ENCODE measurements around the gene KIF16B. TPM values are rescaled to one million over a fixed set of nuclear protein-coding genes. Genes with fewer than 3 reads are reported as not detected.

KIF16B gene
- polyA plus RNA-seq, 4 donors: 19.0 to 22.7 (median 21.5) TPM

DNA sequence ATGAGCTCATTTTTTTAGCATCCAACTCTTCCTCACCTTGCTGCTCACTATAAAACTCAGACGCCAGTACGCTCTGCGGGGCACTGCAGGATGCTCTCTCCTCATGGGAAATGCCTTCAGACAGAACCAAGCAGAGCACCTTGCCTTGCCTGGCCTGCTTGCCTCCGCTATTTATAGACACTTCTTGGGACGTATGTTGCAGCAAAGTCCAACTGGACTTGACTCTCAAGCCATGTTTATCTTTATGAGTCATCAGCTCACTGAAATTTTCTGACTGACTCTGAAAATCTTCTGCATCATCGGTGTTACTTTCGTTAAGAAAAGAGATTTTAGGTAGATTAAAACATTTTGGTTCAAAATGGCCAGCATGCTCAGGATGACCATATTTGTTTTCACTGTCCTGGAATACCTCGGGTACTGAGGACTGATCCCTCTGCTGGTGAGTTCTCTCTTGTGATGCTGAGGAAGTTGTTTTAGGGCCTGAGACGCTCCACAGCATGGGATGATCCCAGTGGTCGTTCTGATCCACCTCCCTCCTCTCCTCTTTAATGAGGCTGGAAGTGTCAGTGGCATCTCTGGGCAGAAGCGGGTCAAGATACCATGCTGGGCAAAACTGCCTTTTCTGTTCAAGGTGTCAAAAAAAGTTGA lies 204.5 kb downstream of the KIF16B start:
- DNase-seq (ENCODE audit: low read depth in 4 of 4, low spot score in 3 of 4): no peak

GRCh38 chr20:16367948-16368560 lies 205.2 kb downstream of the KIF16B start:
- no peak for DNase-seq (ENCODE audit: low read depth in 4 of 4, low spot score in 3 of 4)

- DNase-seq (ENCODE audit: low read depth in 4 of 4, low spot score in 3 of 4): no peak
These were observed 206.7 kb downstream of the KIF16B start for GRCh38 chr20:16366529-16366928.

- no peak for DNase-seq (ENCODE audit: low read depth in 4 of 4, low spot score in 3 of 4)
These were observed 208.9 kb downstream of the KIF16B start for GRCh38 chr20:16364320-16364687.

DNA sequence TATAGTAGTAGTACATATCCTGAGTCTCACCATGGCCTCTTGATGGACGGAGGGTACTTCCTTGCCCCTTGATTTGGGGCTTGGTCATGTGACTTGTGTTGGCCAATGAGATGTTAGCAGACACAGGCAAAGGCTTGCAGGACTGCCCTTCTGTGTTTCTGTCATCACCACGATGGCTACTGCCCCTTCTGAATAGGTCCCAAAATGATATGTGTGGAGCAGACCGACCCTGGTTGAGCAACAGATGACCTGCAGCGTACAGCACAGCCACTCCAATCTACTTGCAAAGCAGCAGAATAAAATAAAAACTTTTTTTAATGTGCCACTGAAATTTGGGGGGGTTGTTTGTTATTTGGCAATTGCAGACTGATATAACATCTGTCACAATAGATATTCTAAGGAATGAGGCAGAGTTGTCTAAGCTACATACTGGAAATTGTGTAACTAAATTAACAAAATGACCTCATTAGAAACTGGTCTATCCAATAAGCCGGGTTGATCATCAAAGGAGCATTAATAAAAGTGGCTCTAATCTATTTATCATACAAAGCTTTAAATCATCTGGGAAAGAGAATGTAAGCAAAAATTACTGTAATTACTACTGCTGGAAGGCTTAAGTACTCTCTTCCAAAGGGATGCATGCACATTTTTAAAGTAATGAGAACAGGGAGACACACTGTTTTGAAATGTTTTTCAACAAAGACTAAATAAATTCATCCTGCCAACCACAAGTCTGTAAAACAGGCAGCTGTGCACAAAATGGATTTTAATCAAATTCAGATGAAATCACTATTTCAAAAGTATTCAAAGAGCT lies 209.5 kb downstream of the KIF16B start:
- no peak for DNase-seq (ENCODE audit: low read depth in 4 of 4, low spot score in 3 of 4)

DNA sequence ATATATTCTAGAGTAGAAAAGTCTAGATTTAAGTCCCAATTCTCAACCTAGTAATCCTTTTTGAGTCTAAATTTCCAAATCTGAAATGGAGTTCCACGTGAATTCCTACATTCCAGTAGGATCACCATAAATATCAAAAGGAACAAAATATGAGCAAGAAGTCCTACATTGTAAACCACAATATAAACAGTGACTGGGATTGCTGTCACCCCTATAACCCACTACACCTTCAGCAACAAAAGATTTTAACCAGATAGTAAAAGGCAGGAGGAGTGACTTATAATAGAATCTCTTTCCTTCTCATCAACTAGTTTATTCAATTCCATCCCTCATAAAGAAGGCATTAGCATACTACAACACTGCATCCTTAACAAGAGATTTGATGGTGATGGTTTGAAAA lies 210.6 kb downstream of the KIF16B start:
- DNase-seq (ENCODE audit: low read depth in 4 of 4, low spot score in 3 of 4): no peak

GRCh38 chr20:16360668-16361067 lies 212.6 kb downstream of the KIF16B start:
- no peak for DNase-seq (ENCODE audit: low read depth in 4 of 4, low spot score in 3 of 4)

DNA sequence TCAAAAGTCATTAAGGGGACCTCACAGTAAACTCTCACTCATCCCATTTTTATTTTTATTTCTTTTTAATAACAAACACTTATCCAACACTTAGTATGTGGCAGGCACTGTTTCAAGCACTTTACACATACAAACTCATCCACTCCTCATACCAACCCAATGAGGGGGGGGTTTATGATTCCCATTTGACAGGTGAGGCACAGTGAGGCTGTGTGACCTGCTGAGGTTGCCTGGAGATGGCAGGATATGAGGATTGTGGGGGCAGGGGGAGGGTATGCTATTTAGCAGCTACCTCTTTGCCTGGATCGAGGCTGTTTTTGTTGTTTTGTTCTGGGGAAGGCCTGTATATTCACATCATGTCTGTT lies 219.8 kb downstream of the KIF16B start:
- DNase-seq (ENCODE audit: low read depth in 4 of 4, low spot score in 3 of 4): no peak

GRCh38 chr20:16352751-16353416 lies 220.4 kb downstream of the KIF16B start:
- DNase-seq (ENCODE audit: low read depth in 4 of 4, low spot score in 3 of 4): no peak

DNA sequence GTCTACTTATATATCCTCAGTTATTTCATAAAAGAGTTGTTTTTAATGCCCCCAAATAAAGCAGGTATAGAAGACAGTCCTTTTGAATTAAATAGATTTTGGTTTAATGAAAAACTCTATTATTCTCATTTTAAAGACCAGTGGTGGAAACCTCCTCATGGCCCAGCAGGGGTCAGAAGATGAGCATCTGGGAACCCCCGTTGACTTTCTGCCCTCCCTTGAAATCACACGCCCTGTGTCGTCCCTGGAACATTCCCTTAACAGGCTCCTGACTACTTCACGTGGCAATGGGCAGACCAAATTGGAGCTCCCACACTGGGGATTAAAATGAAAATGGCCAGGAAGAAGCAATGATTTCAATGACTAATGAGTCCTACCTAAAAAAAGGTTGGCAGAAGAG lies 220.9 kb downstream of the KIF16B start:
- no peak for DNase-seq (ENCODE audit: low read depth in 4 of 4, low spot score in 3 of 4)

DNA sequence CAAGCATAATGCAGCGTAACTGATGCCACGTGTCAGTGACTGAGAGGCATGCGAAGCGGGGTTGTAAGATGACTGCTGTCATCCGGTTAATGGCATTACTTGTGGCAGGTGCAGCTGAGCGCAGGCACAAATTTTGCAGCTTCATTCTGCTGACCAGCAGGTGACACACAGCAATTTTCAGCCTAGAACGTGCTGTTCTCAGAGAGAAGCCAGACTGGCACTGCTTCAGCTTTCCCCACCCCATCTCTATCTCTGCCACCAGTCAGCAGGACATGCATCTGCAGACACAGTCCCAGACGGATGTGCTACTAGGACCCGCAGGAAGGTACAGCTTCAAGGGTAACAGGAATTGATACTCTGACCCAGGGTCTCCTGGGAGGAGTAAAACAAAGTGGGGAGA lies 221.8 kb downstream of the KIF16B start:
- no peak for DNase-seq (ENCODE audit: low read depth in 4 of 4, low spot score in 3 of 4)

DNA sequence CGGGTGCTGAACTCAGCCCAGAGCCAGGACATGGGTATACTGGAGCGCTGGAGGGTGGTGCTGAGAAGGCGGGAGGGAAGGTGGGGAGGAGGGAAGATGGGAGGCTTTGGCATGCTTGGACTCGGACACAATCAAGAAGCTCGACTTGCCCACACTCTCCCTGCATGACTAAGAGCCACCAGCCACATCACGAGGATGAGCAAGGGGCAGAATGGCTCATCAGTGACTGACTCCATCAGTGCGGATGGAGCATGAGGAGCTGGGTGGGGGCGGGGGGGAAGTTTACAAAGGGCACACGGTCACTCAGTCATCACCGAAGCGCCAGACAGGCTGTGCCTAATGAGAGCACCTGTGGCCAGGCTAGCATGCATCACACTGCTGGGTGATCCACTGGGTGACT lies 222.8 kb downstream of the KIF16B start:
- DNase-seq (ENCODE audit: low read depth in 4 of 4, low spot score in 3 of 4): no peak

- no peak for DNase-seq (ENCODE audit: low read depth in 4 of 4, low spot score in 3 of 4)
These were observed 223.6 kb downstream of the KIF16B start for GRCh38 chr20:16349523-16350260.

DNA sequence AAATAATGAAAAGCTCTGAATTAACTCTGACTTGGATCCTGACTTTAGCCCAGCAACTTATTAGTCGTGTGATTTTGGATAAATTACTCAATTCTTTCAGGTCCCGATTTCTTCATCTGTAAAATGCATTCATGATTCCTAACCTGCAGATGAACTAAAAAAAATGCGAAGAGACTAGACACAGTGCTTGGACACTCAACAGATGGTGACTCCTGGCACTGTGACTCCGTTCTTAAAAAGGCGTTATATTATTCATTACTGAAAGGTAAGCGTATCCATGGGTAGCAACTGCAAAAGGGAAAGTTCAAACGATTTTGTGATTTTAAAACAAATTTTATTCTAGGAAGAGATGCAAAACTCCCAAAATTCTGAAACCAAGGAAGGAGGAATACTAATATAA lies 226.3 kb downstream of the KIF16B start:
- no peak for DNase-seq (ENCODE audit: low read depth in 4 of 4, low spot score in 3 of 4)

- DNase-seq (ENCODE audit: low read depth in 4 of 4, low spot score in 3 of 4): no peak
These were observed 235.5 kb downstream of the KIF16B start for GRCh38 chr20:16337707-16338106.

DNA sequence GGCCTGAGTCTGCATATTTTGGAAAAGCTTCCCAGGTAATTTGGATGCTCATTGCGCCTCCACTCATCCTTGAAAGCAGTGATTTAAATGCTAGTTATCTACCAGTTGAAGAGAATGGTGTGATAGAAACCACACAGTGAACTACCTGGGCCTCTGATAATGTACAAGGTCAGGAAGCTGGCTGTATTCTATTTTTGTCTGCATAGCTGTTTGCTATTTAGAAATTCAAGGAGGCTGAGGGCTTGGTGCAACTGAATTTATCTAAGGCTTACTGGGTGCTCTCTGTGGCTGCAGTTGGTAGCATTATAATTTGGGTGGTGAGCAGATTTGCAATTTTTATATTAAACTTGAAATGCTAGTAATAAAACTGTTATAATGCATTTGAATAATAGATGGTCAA lies 245.6 kb downstream of the KIF16B start:
- no peak for DNase-seq (ENCODE audit: low read depth in 4 of 4, low spot score in 3 of 4)

DNA sequence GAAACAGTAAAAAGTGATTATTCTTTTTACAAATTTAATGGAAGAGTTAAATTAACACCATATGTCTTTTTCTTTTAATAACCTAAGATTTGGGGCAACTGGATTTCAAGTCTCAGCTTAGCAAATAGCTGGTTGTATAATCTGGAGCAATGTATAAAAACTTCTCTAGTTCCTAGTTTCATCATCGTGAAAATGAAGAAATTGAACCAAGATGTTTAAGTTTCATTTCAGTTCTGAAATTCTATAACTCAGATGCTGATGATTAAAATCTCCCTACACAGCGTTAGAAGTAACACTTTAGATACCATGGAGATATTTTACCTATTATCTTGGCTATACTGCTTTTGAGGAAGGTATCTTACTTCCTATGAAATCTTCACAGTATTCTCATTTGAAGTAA lies 252.0 kb downstream of the KIF16B start:
- DNase-seq (ENCODE audit: low read depth in 4 of 4, low spot score in 3 of 4): no peak

- no peak for DNase-seq (ENCODE audit: low read depth in 4 of 4, low spot score in 3 of 4)
These were observed 255.5 kb downstream of the KIF16B start for GRCh38 chr20:16317445-16318362.

DNA sequence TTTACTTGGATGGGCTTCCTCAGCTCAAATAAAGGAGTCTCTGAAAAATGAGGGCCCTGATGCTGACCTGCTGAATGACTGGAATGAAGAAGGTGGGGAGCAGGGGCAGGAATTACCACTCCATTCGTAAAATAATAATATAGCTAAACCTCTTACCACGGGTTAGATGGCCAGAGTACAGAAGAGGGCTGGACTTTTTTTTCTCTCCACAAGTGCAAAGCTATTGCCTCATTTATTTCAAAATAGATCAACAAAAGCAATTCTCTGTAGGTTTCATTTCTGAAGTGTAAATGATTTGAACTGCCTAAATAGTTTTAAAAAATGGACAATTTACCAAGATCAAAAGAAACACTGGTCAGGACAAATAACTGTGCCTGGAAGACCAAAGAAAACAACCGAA lies 256.7 kb downstream of the KIF16B start:
- no peak for DNase-seq (ENCODE audit: low read depth in 4 of 4, low spot score in 3 of 4)

GRCh38 chr20:16314748-16315159 lies 258.5 kb downstream of the KIF16B start:
- no peak for DNase-seq (ENCODE audit: low read depth in 4 of 4, low spot score in 3 of 4)

Measured in right renal pelvis (tissue), 4 donors.